ENCODE results near the gene G3BP1. TPM values are rescaled to one million over a fixed set of nuclear protein-coding genes. Genes with fewer than 3 reads are reported as not detected.

G3BP1 gene
- total RNA-seq, 1 donor, result 145 TPM

DNA sequence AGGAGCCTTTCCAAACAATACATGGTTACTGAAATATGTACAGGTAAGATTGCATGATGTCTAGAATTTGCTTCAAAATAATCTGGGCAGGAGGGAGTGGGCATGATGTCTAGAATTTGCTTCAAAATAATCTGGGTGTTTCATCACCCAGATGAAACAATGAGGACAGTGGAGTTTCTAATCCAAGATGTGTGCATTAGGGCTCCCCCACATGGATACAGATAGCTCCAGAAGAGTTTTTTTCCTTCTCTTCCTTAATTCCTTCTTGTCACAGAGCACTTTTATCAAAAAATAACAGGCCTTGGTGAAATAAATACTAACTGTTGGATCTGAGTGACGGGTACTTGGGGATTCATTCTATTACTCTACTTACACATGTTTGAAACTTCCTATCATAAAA lies 28.2 kb upstream of the G3BP1 start:
- H3K4me2 ChIP-seq (ENCODE audit: insufficient read depth, low read length), result no peak overlapping the region
- no peaks in the 10 kb centered on the region for H4K20me1 ChIP-seq (ENCODE audit: insufficient read depth, low read length)
- H3K4me1 ChIP-seq (ENCODE audit: insufficient read depth, low read length), result peaks cover 67% of the 10 kb centered on the region
- DNase-seq (ENCODE audit: insufficient read length, low spot score, missing footprints), result no peak
- no peak overlapping the region for H2AFZ ChIP-seq (ENCODE audit: low read length)
- no peaks in the 10 kb centered on the region for H3K27me3 ChIP-seq (ENCODE audit: insufficient read depth, low read length)
- H3K4me3 ChIP-seq (ENCODE audit: insufficient read depth, low read length), result no peak overlapping the region
- H3K79me2 ChIP-seq (ENCODE audit: insufficient read depth, low read length), result peaks cover 17% of the 10 kb centered on the region
- H3K27ac ChIP-seq (ENCODE audit: low read depth, low read length), result peak overlapping the region; percentile 89
- H3K36me3 ChIP-seq (ENCODE audit: insufficient read depth, low read length), result peaks cover 17% of the 10 kb centered on the region
- TF ChIP-seq, protein P1, sequence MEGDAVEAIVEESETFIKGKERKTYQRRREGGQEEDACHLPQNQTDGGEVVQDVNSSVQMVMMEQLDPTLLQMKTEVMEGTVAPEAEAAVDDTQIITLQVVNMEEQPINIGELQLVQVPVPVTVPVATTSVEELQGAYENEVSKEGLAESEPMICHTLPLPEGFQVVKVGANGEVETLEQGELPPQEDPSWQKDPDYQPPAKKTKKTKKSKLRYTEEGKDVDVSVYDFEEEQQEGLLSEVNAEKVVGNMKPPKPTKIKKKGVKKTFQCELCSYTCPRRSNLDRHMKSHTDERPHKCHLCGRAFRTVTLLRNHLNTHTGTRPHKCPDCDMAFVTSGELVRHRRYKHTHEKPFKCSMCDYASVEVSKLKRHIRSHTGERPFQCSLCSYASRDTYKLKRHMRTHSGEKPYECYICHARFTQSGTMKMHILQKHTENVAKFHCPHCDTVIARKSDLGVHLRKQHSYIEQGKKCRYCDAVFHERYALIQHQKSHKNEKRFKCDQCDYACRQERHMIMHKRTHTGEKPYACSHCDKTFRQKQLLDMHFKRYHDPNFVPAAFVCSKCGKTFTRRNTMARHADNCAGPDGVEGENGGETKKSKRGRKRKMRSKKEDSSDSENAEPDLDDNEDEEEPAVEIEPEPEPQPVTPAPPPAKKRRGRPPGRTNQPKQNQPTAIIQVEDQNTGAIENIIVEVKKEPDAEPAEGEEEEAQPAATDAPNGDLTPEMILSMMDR (IDR thresholded peaks at IDR 0.05; ENCODE audit: extremely low read depth, low read depth, low read length), result no peak
- H3K9me3 ChIP-seq (ENCODE audit: low read depth, low read length), result no peaks in the 10 kb centered on the region

DNA sequence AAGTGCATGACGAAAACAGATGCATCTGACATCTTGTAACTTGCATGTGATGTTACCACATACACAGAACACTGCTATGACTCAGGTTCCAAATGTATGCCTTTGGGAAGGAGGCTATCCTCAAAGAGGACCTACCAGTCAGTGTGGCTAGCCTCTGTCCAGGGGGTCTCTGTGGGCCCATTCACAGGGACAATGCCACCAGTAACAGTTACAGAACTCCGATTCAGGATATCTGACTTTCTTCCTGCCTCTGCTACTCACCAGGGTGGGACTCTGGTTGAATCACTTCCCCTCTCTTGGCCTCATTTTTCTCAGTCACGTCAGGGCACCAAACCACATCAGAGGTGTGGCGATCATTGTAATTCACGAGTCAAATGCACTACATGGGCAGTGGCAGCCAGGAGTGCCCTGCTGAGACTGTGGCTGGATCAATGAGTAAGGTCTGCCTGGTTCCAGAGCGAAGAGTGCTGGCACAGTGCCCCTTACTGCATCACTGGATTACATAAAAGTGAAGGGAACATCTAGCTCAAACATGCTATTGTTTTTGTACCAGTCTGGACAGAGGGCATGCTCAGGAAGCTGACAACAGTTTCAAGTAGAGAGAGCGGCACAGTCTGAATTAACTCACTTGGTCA lies 26.6 kb upstream of the G3BP1 start:
- Histone ChIP-seq H3K27ac (ENCODE audit: low read depth, low read length) (peak overlapping the region; percentile 89), H3K4me3 (ENCODE audit: insufficient read depth, low read length) (no peak overlapping the region), H4K20me1 (ENCODE audit: insufficient read depth, low read length) (no peaks in the 10 kb centered on the region), H3K9me3 (ENCODE audit: low read depth, low read length) (no peaks in the 10 kb centered on the region), H3K79me2 (ENCODE audit: insufficient read depth, low read length) (peaks cover 29% of the 10 kb centered on the region), H2AFZ (ENCODE audit: low read length) (peak overlapping the region; percentile 49), H3K4me2 (ENCODE audit: insufficient read depth, low read length) (peak overlapping the region; percentile 51), H3K36me3 (ENCODE audit: insufficient read depth, low read length) (peaks cover 17% of the 10 kb centered on the region), H3K27me3 (ENCODE audit: insufficient read depth, low read length) (no peaks in the 10 kb centered on the region), H3K4me1 (ENCODE audit: insufficient read depth, low read length) (peaks cover 52% of the 10 kb centered on the region)
- TF ChIP-seq, protein P1 (IDR thresholded peaks at IDR 0.05; ENCODE audit: extremely low read depth, low read depth, low read length), result no peak
- DNase-seq (ENCODE audit: insufficient read length, low spot score, missing footprints), result peak; percentile 47

- no peak for DNase-seq (ENCODE audit: insufficient read length, low spot score, missing footprints)
- Histone ChIP-seq H3K79me2 (ENCODE audit: insufficient read depth, low read length) (peaks cover 53% of the 10 kb centered on the region), H2AFZ (ENCODE audit: low read length) (no peak overlapping the region), H4K20me1 (ENCODE audit: insufficient read depth, low read length) (peaks cover under 1% of the 10 kb centered on the region), H3K4me2 (ENCODE audit: insufficient read depth, low read length) (no peak overlapping the region), H3K27me3 (ENCODE audit: insufficient read depth, low read length) (no peaks in the 10 kb centered on the region), H3K4me3 (ENCODE audit: insufficient read depth, low read length) (no peak overlapping the region), H3K27ac (ENCODE audit: low read depth, low read length) (peak overlapping the region; percentile 19), H3K36me3 (ENCODE audit: insufficient read depth, low read length) (peaks cover 17% of the 10 kb centered on the region), H3K4me1 (ENCODE audit: insufficient read depth, low read length) (peaks cover 16% of the 10 kb centered on the region), H3K9me3 (ENCODE audit: low read depth, low read length) (no peaks in the 10 kb centered on the region)
- TF ChIP-seq, protein P1 (IDR thresholded peaks at IDR 0.05; ENCODE audit: extremely low read depth, low read depth, low read length), result no peak
Observed at GRCh38 chr5:151750121-151750520, 21.6 kb upstream of the G3BP1 start.

DNA sequence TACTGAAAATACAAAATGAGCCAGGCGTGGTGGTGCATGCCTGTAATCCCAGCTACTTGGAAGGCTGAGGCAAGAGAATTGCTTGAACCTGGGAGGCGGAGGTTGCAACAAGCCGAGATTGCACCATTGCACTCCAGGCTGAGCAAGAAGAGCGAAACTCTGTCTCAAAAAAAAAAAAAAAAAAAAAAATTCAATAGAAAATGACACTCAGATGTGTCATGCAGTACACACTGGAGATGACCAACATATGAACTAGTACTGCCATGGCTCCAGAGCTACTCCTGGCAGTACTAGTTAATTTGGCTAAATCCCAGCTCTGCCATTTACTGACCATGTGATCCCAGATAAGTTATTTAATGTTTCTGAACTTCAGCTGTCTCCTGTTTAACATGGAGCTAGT lies 20.7 kb upstream of the G3BP1 start:
- H3K79me2 ChIP-seq (ENCODE audit: insufficient read depth, low read length), result peaks cover 60% of the 10 kb centered on the region
- TF ChIP-seq, protein P1 (IDR thresholded peaks at IDR 0.05; ENCODE audit: extremely low read depth, low read depth, low read length), result no peak
- DNase-seq (ENCODE audit: insufficient read length, low spot score, missing footprints), result peak; percentile 10
- H3K4me3 ChIP-seq (ENCODE audit: insufficient read depth, low read length), result no peak overlapping the region
- no peaks in the 10 kb centered on the region for H3K27me3 ChIP-seq (ENCODE audit: insufficient read depth, low read length)
- peaks cover 5% of the 10 kb centered on the region for H4K20me1 ChIP-seq (ENCODE audit: insufficient read depth, low read length)
- H3K4me2 ChIP-seq (ENCODE audit: insufficient read depth, low read length), result peak overlapping the region; percentile 35
- no peak overlapping the region for H2AFZ ChIP-seq (ENCODE audit: low read length)
- H3K27ac ChIP-seq (ENCODE audit: low read depth, low read length), result peak overlapping the region; percentile 20
- no peaks in the 10 kb centered on the region for H3K9me3 ChIP-seq (ENCODE audit: low read depth, low read length)
- peaks cover 7% of the 10 kb centered on the region for H3K4me1 ChIP-seq (ENCODE audit: insufficient read depth, low read length)
- H3K36me3 ChIP-seq (ENCODE audit: insufficient read depth, low read length), result peaks cover 11% of the 10 kb centered on the region

Data from osteoblast (primary cell).